GM23248 (cell line): ENCODE results near the gene ZNF367.

Experiments used
- EZH2 ChIP-seq: fragments of 200-600 bp; sonication (generic); IDR thresholded peaks from 2 replicates; pipeline ENCODE4 v1.6.1; 2018; ENCODE audit warnings: antibody characterized with exemption, mild to moderate bottlenecking; ENCODE audit not compliant: insufficient read depth, poor library complexity, severe bottlenecking
- EZH2phosphoT487 ChIP-seq: fragments of 200-600 bp; sonication (generic); IDR thresholded peaks from 2 replicates; pipeline ENCODE4 v1.6.1; 2018; ENCODE audit warnings: antibody characterized with exemption, moderate library complexity, mild to moderate bottlenecking, low read depth; ENCODE audit not compliant: insufficient read depth

DNA sequence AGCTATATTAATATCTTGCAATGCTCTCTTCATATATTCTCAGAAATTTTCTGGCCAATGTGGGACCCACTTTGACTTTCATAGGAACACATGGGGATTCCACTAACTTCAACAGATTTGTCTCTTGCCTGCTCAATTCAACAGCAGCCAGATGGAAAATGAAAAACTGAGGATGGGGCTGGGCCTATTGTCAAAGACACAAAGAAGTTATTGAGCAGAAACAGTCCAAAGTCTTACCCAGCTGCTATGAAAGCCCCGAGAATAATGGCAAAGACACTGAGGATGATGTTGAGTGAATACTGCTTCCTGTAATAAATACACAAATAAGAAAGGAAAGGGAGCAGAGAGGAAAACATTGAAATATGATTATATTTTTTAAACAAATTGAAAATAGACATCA is 67.3 kb downstream of the ZNF367 start:
- no peak for TF ChIP-seq EZH2
- no peak for TF ChIP-seq EZH2phosphoT487
